Gastrocnemius medialis (tissue), 4 donors: Measurements from ENCODE around the gene SKIDA1.

Experiments used
- POLR2A ChIP-seq, 2 donors: fragments of 450-650 bp; IDR thresholded peaks; one replicate each; pipeline ENCODE4 v1.6.1; 2017; ENCODE audit warnings: antibody characterized with exemption in 2 of 2, mild to moderate bottlenecking in 2 of 2, moderate library complexity in 2 of 2
- TF ChIP-seq, protein P1 (sequence below), 5 experiments: fragments of 450-650 bp in 3 of 5; fragments of 200-600 bp in 2 of 5; sonication (generic) in 2 of 5; IDR thresholded peaks in 4 of 5; conservative IDR thresholded peaks in 1 of 5; 1 replicate in 4 of 5; 2 replicates in 1 of 5; pipeline ENCODE4 v1.5.1; 2016 to 2019; ENCODE audit warnings: antibody characterized with exemption in 5 of 5, mild to moderate bottlenecking in 3 of 5, moderate library complexity in 3 of 5

DNA sequence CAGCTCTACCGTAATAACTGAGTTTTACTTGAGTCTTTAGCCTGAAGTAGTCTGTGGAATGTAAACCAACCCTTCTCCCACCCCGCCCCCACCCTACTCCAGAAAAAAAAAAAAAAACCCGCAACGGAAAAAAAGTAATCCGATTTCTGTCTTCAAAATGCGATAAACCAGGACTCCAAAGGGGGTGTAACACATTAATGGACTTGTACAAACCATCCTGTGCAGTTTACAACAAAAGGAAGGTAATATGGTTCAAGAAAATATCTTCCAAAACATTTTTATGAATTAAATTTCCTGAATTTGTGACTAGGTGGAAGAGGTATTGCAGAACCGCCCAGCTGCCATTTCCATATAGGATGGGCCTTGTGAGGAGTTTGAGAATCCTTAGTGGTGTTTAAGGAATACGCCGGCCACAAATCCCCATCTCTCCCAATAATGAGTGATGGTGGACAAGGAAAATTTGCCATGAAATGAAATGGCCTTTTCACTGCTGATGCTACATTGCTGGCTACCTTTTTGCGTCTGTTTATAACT lies 10.6 kb downstream of the SKIDA1 start:
- TF ChIP-seq, protein P1, sequence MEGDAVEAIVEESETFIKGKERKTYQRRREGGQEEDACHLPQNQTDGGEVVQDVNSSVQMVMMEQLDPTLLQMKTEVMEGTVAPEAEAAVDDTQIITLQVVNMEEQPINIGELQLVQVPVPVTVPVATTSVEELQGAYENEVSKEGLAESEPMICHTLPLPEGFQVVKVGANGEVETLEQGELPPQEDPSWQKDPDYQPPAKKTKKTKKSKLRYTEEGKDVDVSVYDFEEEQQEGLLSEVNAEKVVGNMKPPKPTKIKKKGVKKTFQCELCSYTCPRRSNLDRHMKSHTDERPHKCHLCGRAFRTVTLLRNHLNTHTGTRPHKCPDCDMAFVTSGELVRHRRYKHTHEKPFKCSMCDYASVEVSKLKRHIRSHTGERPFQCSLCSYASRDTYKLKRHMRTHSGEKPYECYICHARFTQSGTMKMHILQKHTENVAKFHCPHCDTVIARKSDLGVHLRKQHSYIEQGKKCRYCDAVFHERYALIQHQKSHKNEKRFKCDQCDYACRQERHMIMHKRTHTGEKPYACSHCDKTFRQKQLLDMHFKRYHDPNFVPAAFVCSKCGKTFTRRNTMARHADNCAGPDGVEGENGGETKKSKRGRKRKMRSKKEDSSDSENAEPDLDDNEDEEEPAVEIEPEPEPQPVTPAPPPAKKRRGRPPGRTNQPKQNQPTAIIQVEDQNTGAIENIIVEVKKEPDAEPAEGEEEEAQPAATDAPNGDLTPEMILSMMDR (IDR thresholded peaks at IDR 0.05 in 4 of 5, conservative IDR thresholded peaks at IDR 0.05 in 1 of 5), result no peak
- TF ChIP-seq POLR2A (IDR thresholded peaks at IDR 0.05), result no peak
